K562 (cell line): ENCODE results near the gene TMEM147.

ENCODE experiments used
- TFAM ChIP-seq: fragments of 250-450 bp; sonication (Bioruptor Pico); conservative IDR thresholded peaks from 2 replicates; pipeline ENCODE4 v1.5.0; 2021; ENCODE audit warnings: mild to moderate bottlenecking, moderate library complexity
- ZNF224 ChIP-seq: sonication (generic); formaldehyde crosslinking; IDR thresholded peaks from 2 replicates; pipeline ENCODE4 v1.8.0; 2022; ENCODE audit warnings: mild to moderate bottlenecking, missing genetic modification reagents
- TF ChIP-seq, protein P1 (sequence below): fragments of 250-450 bp; sonication (Bioruptor Pico); IDR thresholded peaks from 2 replicates; pipeline ENCODE4 v1.5.0; 2020; ENCODE audit warnings: mild to moderate bottlenecking

DNA sequence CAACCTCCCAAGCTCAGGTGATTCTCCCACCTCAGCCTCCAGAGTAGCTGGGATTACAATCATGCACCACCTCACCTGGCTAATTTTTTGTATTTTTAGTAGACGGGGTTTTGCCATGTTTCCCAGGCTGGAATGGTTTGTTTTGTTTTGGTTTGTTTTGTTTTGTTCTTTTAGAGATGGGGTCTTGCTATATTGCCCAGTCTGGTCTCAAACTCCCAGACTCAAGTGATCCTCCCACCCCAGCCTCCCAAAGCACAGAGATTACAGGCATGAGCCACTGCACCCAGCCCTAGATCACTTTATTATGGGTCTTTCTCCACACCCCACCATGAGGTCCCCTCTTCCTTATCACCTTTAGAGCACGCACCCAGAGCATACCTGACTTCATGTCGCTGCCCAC, 47.2 kb upstream of the TMEM147 start:
- TF ChIP-seq ZNF224 (CRISPR knock-in tag) (no peak), TFAM (CRISPR knock-in tag) (no peak)
- TF ChIP-seq, protein P1, sequence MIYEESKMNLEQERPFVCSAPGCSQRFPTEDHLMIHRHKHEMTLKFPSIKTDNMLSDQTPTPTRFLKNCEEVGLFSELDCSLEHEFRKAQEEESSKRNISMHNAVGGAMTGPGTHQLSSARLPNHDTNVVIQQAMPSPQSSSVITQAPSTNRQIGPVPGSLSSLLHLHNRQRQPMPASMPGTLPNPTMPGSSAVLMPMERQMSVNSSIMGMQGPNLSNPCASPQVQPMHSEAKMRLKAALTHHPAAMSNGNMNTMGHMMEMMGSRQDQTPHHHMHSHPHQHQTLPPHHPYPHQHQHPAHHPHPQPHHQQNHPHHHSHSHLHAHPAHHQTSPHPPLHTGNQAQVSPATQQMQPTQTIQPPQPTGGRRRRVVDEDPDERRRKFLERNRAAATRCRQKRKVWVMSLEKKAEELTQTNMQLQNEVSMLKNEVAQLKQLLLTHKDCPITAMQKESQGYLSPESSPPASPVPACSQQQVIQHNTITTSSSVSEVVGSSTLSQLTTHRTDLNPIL: no peak
